Kidney epithelial cell (primary cell): Measurements from ENCODE around the gene SAFB2. TPM values are rescaled to one million over a fixed set of nuclear protein-coding genes. Genes with fewer than 3 reads are reported as not detected.

Experiments used
- DNase-seq: peaks from one replicate; pipeline ENCODE4 v3.0.0-alpha.2; 2010; ENCODE audit warnings: low read depth
- H3K27me3 ChIP-seq: 2 replicates; pipeline ENCODE4 v1.6.0; 2011; ENCODE audit warnings: low read length; ENCODE audit not compliant: control insufficient read depth, insufficient read depth
- H3K36me3 ChIP-seq: 2 replicates; pipeline ENCODE4 v1.5.1; 2011; ENCODE audit warnings: low read length; ENCODE audit not compliant: control insufficient read depth, insufficient read depth
- H3K4me3 ChIP-seq: 2 replicates; pipeline ENCODE4 v1.5.1; 2011; ENCODE audit warnings: low read depth, mild to moderate bottlenecking, control low read depth, low read length
- CTCF ChIP-seq: IDR thresholded peaks from 2 replicates; pipeline ENCODE4 v1.5.1; 2011; ENCODE audit warnings: mild to moderate bottlenecking, moderate library complexity, low read length, control low read depth, inconsistent platforms; ENCODE audit not compliant: insufficient read depth, poor library complexity, severe bottlenecking
- total RNA-seq: library from RNA; depleted of rRNA; stranded (reverse); fragments of >200 nt; gene quantifications from 2 replicates; pipeline ENCODE4 v1.2.3, GENCODE V29; 2015

The SAFB2 gene
- total RNA-seq, 1 donor from 2014 or later: 23.8 TPM

- Histone ChIP-seq H3K36me3 (peaks cover 3% of the 10 kb centered on the region), H3K27me3 (no peaks in the 10 kb centered on the region), H3K4me3 (no peak overlapping the region)
- DNase-seq: no peak
- no peak for TF ChIP-seq CTCF
These were observed 3.1 kb upstream of the SAFB2 start for GRCh38 chr19:5625641-5626040.

- no peaks in the 10 kb centered on the region for H3K27me3 ChIP-seq
- peaks cover 3% of the 10 kb centered on the region for H3K36me3 ChIP-seq
- TF ChIP-seq CTCF: no peak
These were observed 2.2 kb upstream of the SAFB2 start for GRCh38 chr19:5624741-5625278.

GRCh38 chr19:5624018-5624663, 1.6 kb upstream of the SAFB2 start:
- Histone ChIP-seq H3K36me3 (peaks cover 3% of the 10 kb centered on the region), H3K27me3 (no peaks in the 10 kb centered on the region), H3K4me3 (peak overlapping the region; percentile 93)
- no peak for DNase-seq
- TF ChIP-seq CTCF: no peak

More at GRCh38 chr19:5624741-5625278, 2.2 kb upstream of the SAFB2 start:
- DNase-seq: no peak
- peak overlapping the region; percentile 93 for H3K4me3 ChIP-seq

GRCh38 chr19:5623397-5624017, 931 bp upstream of the SAFB2 start:
- no peaks in the 10 kb centered on the region for H3K27me3 ChIP-seq
- TF ChIP-seq CTCF: no peak
- H3K36me3 ChIP-seq: peaks cover 3% of the 10 kb centered on the region
- no peak for DNase-seq
- peak overlapping the region; percentile 93 for H3K4me3 ChIP-seq

- no peak for DNase-seq
- peak overlapping the region; percentile 86 for H3K4me3 ChIP-seq
- H3K27me3 ChIP-seq: no peaks in the 10 kb centered on the region
- no peak for TF ChIP-seq CTCF
- H3K36me3 ChIP-seq: no peaks in the 10 kb centered on the region
These were observed 571 bp downstream of the SAFB2 start for GRCh38 chr19:5621945-5622464.
